ENCODE data around the gene FHOD3.

Gene FHOD3

DNA sequence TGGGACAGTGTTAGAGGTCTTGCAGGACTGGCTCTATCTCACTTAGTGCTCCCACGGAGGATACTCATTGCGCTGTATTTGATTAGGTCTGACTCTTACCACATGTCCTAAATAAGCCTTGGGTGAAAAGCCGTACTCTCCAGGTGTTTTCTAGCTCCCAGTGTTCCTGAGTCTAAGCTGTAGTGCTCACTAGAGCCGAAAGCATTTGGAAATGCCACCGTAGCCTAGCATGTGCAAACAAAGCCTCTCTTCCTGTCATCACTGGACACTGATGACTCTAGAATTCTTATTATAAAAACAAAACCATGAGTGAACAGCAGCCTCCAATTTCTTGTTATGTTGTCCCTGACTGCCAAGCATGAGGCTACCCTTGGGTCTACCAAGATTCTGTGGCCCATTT lies 325.1 kb downstream of the FHOD3 start:
- DNase-seq, result no peak
- Histone ChIP-seq H2AFZ (ENCODE audit: low read length) (no peak overlapping the region), H3F3A (ENCODE audit: insufficient read depth, low read length) (no peaks in the 10 kb centered on the region), H3K79me2 (ENCODE audit: low read length) (no peaks in the 10 kb centered on the region), H3K36me3 (replicated peaks; ENCODE audit: insufficient read depth, low read length) (no peaks in the 10 kb centered on the region), H4K20me1 (ENCODE audit: insufficient read depth, low read length) (no peaks in the 10 kb centered on the region), H3K9ac (ENCODE audit: low read length) (no peak overlapping the region), H3K27ac (ENCODE audit: low read length) (no peak overlapping the region), H3K9me2 (replicated peaks; ENCODE audit: insufficient read depth, low read length) (no peaks in the 10 kb centered on the region), H3K9me3 (replicated peaks; ENCODE audit: insufficient read depth, low read length) (no peaks in the 10 kb centered on the region), H3K4me1 (ENCODE audit: low read length) (no peaks in the 10 kb centered on the region), H3K4me3 (ENCODE audit: low read length) (no peak overlapping the region), H3K27me3 (replicated peaks; ENCODE audit: insufficient read depth, low read length) (no peaks in the 10 kb centered on the region), H3K4me2 (ENCODE audit: low read depth, low read length) (no peak overlapping the region)
- TF ChIP-seq, protein P1, sequence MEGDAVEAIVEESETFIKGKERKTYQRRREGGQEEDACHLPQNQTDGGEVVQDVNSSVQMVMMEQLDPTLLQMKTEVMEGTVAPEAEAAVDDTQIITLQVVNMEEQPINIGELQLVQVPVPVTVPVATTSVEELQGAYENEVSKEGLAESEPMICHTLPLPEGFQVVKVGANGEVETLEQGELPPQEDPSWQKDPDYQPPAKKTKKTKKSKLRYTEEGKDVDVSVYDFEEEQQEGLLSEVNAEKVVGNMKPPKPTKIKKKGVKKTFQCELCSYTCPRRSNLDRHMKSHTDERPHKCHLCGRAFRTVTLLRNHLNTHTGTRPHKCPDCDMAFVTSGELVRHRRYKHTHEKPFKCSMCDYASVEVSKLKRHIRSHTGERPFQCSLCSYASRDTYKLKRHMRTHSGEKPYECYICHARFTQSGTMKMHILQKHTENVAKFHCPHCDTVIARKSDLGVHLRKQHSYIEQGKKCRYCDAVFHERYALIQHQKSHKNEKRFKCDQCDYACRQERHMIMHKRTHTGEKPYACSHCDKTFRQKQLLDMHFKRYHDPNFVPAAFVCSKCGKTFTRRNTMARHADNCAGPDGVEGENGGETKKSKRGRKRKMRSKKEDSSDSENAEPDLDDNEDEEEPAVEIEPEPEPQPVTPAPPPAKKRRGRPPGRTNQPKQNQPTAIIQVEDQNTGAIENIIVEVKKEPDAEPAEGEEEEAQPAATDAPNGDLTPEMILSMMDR (IDR thresholded peaks at IDR 0.05; ENCODE audit: low read length), result no peak
- TF ChIP-seq EZH2 (optimal IDR thresholded peaks at IDR 0.05; ENCODE audit: low read depth, low read length) (no peak), EZH2phosphoT487 (IDR thresholded peaks at IDR 0.05; ENCODE audit: low read length) (no peak)

DNA sequence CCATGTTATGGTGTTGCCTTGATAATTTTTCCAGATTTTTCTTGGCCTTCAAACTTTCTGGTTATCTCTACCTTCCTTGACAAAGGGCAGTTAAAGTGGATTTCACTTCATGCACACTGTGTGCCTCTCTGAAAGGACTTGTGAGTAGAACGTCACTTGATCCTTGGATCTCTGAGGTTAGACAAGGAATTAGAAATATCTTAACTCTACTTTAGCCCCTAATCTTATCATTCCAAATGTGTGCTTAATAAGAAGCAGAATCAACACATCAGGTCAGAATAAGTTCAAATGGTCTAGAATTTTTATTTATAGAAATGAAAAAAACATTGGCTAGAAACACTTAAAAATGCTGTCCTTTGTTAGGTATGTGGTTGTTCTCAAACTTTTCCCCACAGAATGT lies 325.6 kb downstream of the FHOD3 start:
- no peak for TF ChIP-seq EZH2 (optimal IDR thresholded peaks at IDR 0.05; ENCODE audit: low read depth, low read length)
- TF ChIP-seq EZH2phosphoT487 (IDR thresholded peaks at IDR 0.05; ENCODE audit: low read length), result no peak
- TF ChIP-seq, protein P1 (IDR thresholded peaks at IDR 0.05; ENCODE audit: low read length), result no peak
- Histone ChIP-seq H3K4me2 (ENCODE audit: low read depth, low read length) (no peak overlapping the region), H2AFZ (ENCODE audit: low read length) (no peak overlapping the region), H3K27ac (ENCODE audit: low read length) (no peak overlapping the region), H3K4me3 (ENCODE audit: low read length) (no peak overlapping the region), H4K20me1 (ENCODE audit: insufficient read depth, low read length) (no peaks in the 10 kb centered on the region), H3K9me3 (replicated peaks; ENCODE audit: insufficient read depth, low read length) (no peaks in the 10 kb centered on the region), H3F3A (ENCODE audit: insufficient read depth, low read length) (no peaks in the 10 kb centered on the region), H3K79me2 (ENCODE audit: low read length) (no peaks in the 10 kb centered on the region), H3K27me3 (replicated peaks; ENCODE audit: insufficient read depth, low read length) (no peaks in the 10 kb centered on the region), H3K9ac (ENCODE audit: low read length) (no peak overlapping the region), H3K36me3 (replicated peaks; ENCODE audit: insufficient read depth, low read length) (no peaks in the 10 kb centered on the region), H3K4me1 (ENCODE audit: low read length) (no peaks in the 10 kb centered on the region), H3K9me2 (replicated peaks; ENCODE audit: insufficient read depth, low read length) (no peaks in the 10 kb centered on the region)
- DNase-seq, result no peak

DNA sequence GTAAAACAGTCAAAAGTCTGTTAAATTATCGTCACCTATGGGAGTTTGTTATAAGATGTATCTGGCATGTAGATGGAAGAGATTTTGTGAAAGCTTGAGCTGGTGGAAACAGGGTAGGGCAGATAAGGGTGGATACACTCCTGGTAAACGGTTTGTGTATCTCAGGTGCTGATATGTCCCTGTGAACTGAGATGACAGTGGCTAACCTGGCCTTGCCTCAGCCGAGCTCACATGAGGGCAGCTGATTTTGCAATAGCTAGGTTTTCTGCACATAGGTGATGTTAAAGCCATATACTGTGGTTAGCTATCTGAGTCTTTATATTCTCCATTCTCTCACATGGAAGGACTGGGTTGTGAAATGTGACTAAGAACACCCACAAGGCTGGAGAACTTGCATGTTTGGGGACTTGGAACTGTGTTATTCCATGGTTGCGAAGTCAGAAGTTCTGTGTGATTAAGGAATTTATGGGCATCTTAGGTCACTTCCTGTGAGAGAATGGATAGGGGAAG lies 326.2 kb downstream of the FHOD3 start:
- no peak for DNase-seq
- H4K20me1 ChIP-seq (ENCODE audit: insufficient read depth, low read length), result no peaks in the 10 kb centered on the region
- H3F3A ChIP-seq (ENCODE audit: insufficient read depth, low read length), result no peaks in the 10 kb centered on the region
- no peak overlapping the region for H3K4me3 ChIP-seq (ENCODE audit: low read length)
- no peaks in the 10 kb centered on the region for H3K27me3 ChIP-seq (replicated peaks; ENCODE audit: insufficient read depth, low read length)
- H3K4me1 ChIP-seq (ENCODE audit: low read length), result no peaks in the 10 kb centered on the region
- no peaks in the 10 kb centered on the region for H3K36me3 ChIP-seq (replicated peaks; ENCODE audit: insufficient read depth, low read length)
- TF ChIP-seq EZH2 (optimal IDR thresholded peaks at IDR 0.05; ENCODE audit: low read depth, low read length) (no peak), EZH2phosphoT487 (IDR thresholded peaks at IDR 0.05; ENCODE audit: low read length) (no peak)
- TF ChIP-seq, protein P1 (IDR thresholded peaks at IDR 0.05; ENCODE audit: low read length), result no peak
- H3K79me2 ChIP-seq (ENCODE audit: low read length), result no peaks in the 10 kb centered on the region
- no peaks in the 10 kb centered on the region for H3K9me3 ChIP-seq (replicated peaks; ENCODE audit: insufficient read depth, low read length)
- no peak overlapping the region for H3K4me2 ChIP-seq (ENCODE audit: low read depth, low read length)
- no peaks in the 10 kb centered on the region for H3K9me2 ChIP-seq (replicated peaks; ENCODE audit: insufficient read depth, low read length)
- no peak overlapping the region for H3K9ac ChIP-seq (ENCODE audit: low read length)
- H3K27ac ChIP-seq (ENCODE audit: low read length), result no peak overlapping the region
- H2AFZ ChIP-seq (ENCODE audit: low read length), result no peak overlapping the region

All from MM.1S (cell line).